DOHH2 (cell line): ENCODE measurements around the gene NRL.

Experiments used
- H3F3A ChIP-seq: fragments of 200-600 bp; sonication (generic), shearing (Covaris generic); 2 replicates; pipeline ENCODE4 v1.6.0; 2016; ENCODE audit warnings: antibody characterized with exemption, mild to moderate bottlenecking; ENCODE audit not compliant: control insufficient read depth, insufficient read depth
- H3K27ac ChIP-seq: fragments of 200-600 bp; sonication (generic); 2 replicates; pipeline ENCODE4 v1.5.1; 2014; ENCODE audit warnings: low read depth, mild to moderate bottlenecking, low read length, moderate library complexity
- H3K27me3 ChIP-seq: fragments of 200-600 bp; sonication (generic); 2 replicates; pipeline ENCODE4 v1.6.1; 2014; ENCODE audit warnings: mild to moderate bottlenecking, low read length, mixed read lengths; ENCODE audit not compliant: control insufficient read depth
- H3K36me3 ChIP-seq: fragments of 200-600 bp; sonication (generic); 2 replicates; pipeline ENCODE4 v1.6.1; 2014; ENCODE audit warnings: mild to moderate bottlenecking, low read length, moderate library complexity, mixed read lengths; ENCODE audit not compliant: control insufficient read depth
- H3K4me1 ChIP-seq: fragments of 200-600 bp; sonication (generic); 2 replicates; pipeline ENCODE4 v1.6.1; 2014; ENCODE audit warnings: mild to moderate bottlenecking, low read length, mixed read lengths; ENCODE audit not compliant: control insufficient read depth
- H3K4me2 ChIP-seq: fragments of 200-600 bp; sonication (generic); 2 replicates; pipeline ENCODE4 v1.6.0; 2014; ENCODE audit warnings: mild to moderate bottlenecking, low read length, moderate library complexity
- H3K4me3 ChIP-seq: fragments of 200-600 bp; sonication (generic); 2 replicates; pipeline ENCODE4 v1.5.1; 2014; ENCODE audit warnings: mild to moderate bottlenecking, low read length, mixed read lengths
- H3K79me2 ChIP-seq: fragments of 200-600 bp; sonication (generic); 2 replicates; pipeline ENCODE4 v1.6.1; 2014; ENCODE audit warnings: mild to moderate bottlenecking, low read length, mixed read lengths; ENCODE audit not compliant: control insufficient read depth
- H3K9me2 ChIP-seq: fragments of 200-600 bp; sonication (generic); replicated peaks from 2 replicates; pipeline ENCODE4 v1.6.1; 2014; ENCODE audit warnings: mild to moderate bottlenecking, low read length, mixed read lengths; ENCODE audit not compliant: control insufficient read depth
- H3K9me3 ChIP-seq: fragments of 200-600 bp; sonication (generic); 2 replicates; pipeline ENCODE4 v1.6.1; 2014; ENCODE audit warnings: antibody characterized with exemption, low read length, mixed read lengths; ENCODE audit not compliant: control insufficient read depth, insufficient read depth
- H4K20me1 ChIP-seq: fragments of 200-600 bp; sonication (generic); 2 replicates; pipeline ENCODE4 v1.6.0; 2014; ENCODE audit warnings: low read depth, mild to moderate bottlenecking, antibody characterized with exemption, low read length, moderate library complexity; ENCODE audit not compliant: control insufficient read depth, insufficient read depth
- CTCF ChIP-seq: fragments of 200-600 bp; sonication (generic); IDR thresholded peaks from one replicate; pipeline ENCODE4 v1.5.1; 2014; ENCODE audit warnings: antibody characterized with exemption, mild to moderate bottlenecking, low read depth, low read length; ENCODE audit not compliant: poor library complexity, severe bottlenecking
- EZH2phosphoT487 ChIP-seq: fragments of 200-600 bp; sonication (generic); IDR thresholded peaks from 2 replicates; pipeline ENCODE4 v1.6.1; 2017; ENCODE audit warnings: borderline replicate concordance, mild to moderate bottlenecking, antibody characterized with exemption, low read length, moderate library complexity, mixed read lengths

Gene NRL

GRCh38 chr14:24144451-24144850, 29.7 kb upstream of the NRL start:
- Histone ChIP-seq H3K4me3 (no peak overlapping the region), H3K9me2 (no peaks in the 10 kb centered on the region), H3K27ac (no peak overlapping the region), H3K79me2 (peaks cover 55% of the 10 kb centered on the region), H3K4me2 (no peak overlapping the region), H3K4me1 (peaks cover 34% of the 10 kb centered on the region), H4K20me1 (peaks cover 3% of the 10 kb centered on the region; the same call in 1 of the 2 replicates), H3K9me3 (no peaks in the 10 kb centered on the region), H3K27me3 (no peaks in the 10 kb centered on the region), H3F3A (0 out of 2 replicates have a peak, but pooled peaks cover 3% of the 10 kb centered on the region), H3K36me3 (peaks cover 54% of the 10 kb centered on the region)
- no peak for TF ChIP-seq CTCF

- Histone ChIP-seq H3K36me3 (peaks cover 56% of the 10 kb centered on the region), H3K4me1 (peaks cover 37% of the 10 kb centered on the region), H3K4me3 (no peak overlapping the region), H3F3A (0 out of 2 replicates have a peak, but pooled peaks cover 3% of the 10 kb centered on the region), H3K9me2 (no peaks in the 10 kb centered on the region), H4K20me1 (peaks cover 3% of the 10 kb centered on the region; the same call in 1 of the 2 replicates), H3K27me3 (no peaks in the 10 kb centered on the region), H3K79me2 (peaks cover 54% of the 10 kb centered on the region), H3K4me2 (no peak overlapping the region), H3K9me3 (no peaks in the 10 kb centered on the region), H3K27ac (no peak overlapping the region)
- TF ChIP-seq CTCF: no peak
- TF ChIP-seq EZH2phosphoT487: no peak
Observed at GRCh38 chr14:24143511-24143910, 28.8 kb upstream of the NRL start.

GRCh38 chr14:24141097-24141880, 26.5 kb upstream of the NRL start, which contains the start of gene EMC9:
TSS of gene EMC9 (minus strand) at chr14:24141591. CDS start at chr14:24141304, 287 bp downstream.
- Histone ChIP-seq H3K27me3 (no peaks in the 10 kb centered on the region), H3K36me3 (peaks cover 67% of the 10 kb centered on the region), H3K9me3 (no peaks in the 10 kb centered on the region), H3K4me3 (peak within 1 kb of the TSS; percentile 97), H3F3A (peaks cover 5% of the 10 kb centered on the region; the same call in 1 of the 2 replicates), H3K4me1 (peaks cover 41% of the 10 kb centered on the region), H3K79me2 (peaks cover 53% of the 10 kb centered on the region), H3K27ac (peak within 1 kb of the TSS; percentile 65), H3K9me2 (no peaks in the 10 kb centered on the region), H4K20me1 (no peaks in the 10 kb centered on the region), H3K4me2 (peak within 1 kb of the TSS; percentile 82)
- TF ChIP-seq EZH2phosphoT487 (no peak), CTCF (no peak)
